ENCODE data around the gene NDUFB6.

- TF ChIP-seq CTCF (IDR thresholded peaks at IDR 0.05) (no peak), TP53 (CRISPR knock-in tag; IDR thresholded peaks at IDR 0.05) (no peak), EP300 (IDR thresholded peaks at IDR 0.05) (no peak)
These were observed 39.1 kb downstream of the NDUFB6 start for GRCh38 chr9:32533816-32534215.

All from A549 (cell line).